ENCODE data around the gene OPRM1. TPM values are rescaled to one million over a fixed set of nuclear protein-coding genes. Genes with fewer than 3 reads are reported as not detected.

The OPRM1 gene
- total RNA-seq, 3 donors from 2014 or later: not detected

GRCh38 chr6:154213782-154214181 is 174.7 kb downstream of the OPRM1 start:
- Histone ChIP-seq H3K9me3 (no peaks in the 10 kb centered on the region), H3K4me3 (no peak overlapping the region), H3K36me3 (no peaks in the 10 kb centered on the region), H3K4me1 (no peaks in the 10 kb centered on the region), H3K27ac (no peak overlapping the region), H3K27me3 (no peaks in the 10 kb centered on the region)
- TF ChIP-seq POLR2A (IDR thresholded peaks at IDR 0.05) (no peak), POLR2AphosphoS5 (IDR thresholded peaks at IDR 0.05) (no peak)
- TF ChIP-seq, protein P1, sequence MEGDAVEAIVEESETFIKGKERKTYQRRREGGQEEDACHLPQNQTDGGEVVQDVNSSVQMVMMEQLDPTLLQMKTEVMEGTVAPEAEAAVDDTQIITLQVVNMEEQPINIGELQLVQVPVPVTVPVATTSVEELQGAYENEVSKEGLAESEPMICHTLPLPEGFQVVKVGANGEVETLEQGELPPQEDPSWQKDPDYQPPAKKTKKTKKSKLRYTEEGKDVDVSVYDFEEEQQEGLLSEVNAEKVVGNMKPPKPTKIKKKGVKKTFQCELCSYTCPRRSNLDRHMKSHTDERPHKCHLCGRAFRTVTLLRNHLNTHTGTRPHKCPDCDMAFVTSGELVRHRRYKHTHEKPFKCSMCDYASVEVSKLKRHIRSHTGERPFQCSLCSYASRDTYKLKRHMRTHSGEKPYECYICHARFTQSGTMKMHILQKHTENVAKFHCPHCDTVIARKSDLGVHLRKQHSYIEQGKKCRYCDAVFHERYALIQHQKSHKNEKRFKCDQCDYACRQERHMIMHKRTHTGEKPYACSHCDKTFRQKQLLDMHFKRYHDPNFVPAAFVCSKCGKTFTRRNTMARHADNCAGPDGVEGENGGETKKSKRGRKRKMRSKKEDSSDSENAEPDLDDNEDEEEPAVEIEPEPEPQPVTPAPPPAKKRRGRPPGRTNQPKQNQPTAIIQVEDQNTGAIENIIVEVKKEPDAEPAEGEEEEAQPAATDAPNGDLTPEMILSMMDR (IDR thresholded peaks at IDR 0.05): no peak
- no peak for DNase-seq (ENCODE audit: low spot score in 2 of 2)
- intact Hi-C loops (cut with DNase I; ENCODE audit: low total_unique reads): no loop called here

DNA sequence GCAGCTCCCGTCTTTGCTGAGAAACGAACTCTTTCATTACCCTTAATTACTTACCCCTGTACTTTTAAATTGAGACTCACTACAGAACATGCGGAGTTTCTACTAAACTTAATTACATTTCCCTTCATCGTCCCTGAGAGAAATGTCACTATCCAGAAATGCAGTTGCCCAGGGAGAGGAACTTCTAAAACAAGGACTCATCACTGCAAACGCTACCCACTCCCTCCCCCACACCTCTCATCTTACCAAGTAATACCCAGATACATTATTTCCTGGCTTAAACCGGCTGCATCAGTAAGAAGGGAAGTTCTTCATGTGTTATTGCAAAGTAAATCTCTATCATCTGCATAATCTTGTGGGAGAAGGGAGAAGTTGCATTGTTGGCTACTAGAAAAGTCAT is 179.3 kb downstream of the OPRM1 start:
- Histone ChIP-seq H3K4me3 (no peak overlapping the region), H3K4me1 (no peaks in the 10 kb centered on the region), H3K36me3 (no peaks in the 10 kb centered on the region), H3K27me3 (no peaks in the 10 kb centered on the region), H3K9me3 (no peaks in the 10 kb centered on the region), H3K27ac (no peak overlapping the region)
- TF ChIP-seq, protein P1 (IDR thresholded peaks at IDR 0.05): no peak
- TF ChIP-seq POLR2A (IDR thresholded peaks at IDR 0.05) (no peak), POLR2AphosphoS5 (IDR thresholded peaks at IDR 0.05) (no peak)
- intact Hi-C loops (cut with DNase I; ENCODE audit: low total_unique reads): no loop called here
- DNase-seq (ENCODE audit: low spot score in 2 of 2): no peak

DNA sequence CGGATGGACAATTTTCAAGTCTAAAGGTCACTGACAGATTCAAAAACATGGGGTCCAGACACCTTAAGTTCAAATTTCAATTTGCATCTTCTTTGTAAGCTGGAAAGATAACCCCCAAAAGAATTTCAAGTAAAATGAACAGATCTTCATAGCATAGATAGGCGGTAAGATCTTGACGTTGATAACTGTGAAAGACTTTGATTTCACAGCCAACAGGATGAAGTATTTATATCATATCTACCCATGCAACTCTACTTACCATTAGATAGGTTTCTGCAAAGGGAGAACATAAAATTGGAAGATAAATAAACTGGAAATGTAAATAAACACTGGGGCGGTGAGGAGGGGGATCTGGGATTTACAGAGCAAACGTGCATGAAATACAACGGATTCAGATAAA is 179.7 kb downstream of the OPRM1 start:
- TF ChIP-seq POLR2AphosphoS5 (IDR thresholded peaks at IDR 0.05) (no peak), POLR2A (IDR thresholded peaks at IDR 0.05) (no peak)
- TF ChIP-seq, protein P1 (IDR thresholded peaks at IDR 0.05): no peak
- Histone ChIP-seq H3K4me1 (no peaks in the 10 kb centered on the region), H3K27me3 (no peaks in the 10 kb centered on the region), H3K4me3 (no peak overlapping the region), H3K9me3 (no peaks in the 10 kb centered on the region), H3K36me3 (no peaks in the 10 kb centered on the region), H3K27ac (no peak overlapping the region)
- intact Hi-C loops (cut with DNase I; ENCODE audit: low total_unique reads): no loop called here
- no peak for DNase-seq (ENCODE audit: low spot score in 2 of 2)

GRCh38 chr6:154219250-154219649 is 180.2 kb downstream of the OPRM1 start:
- Histone ChIP-seq H3K36me3 (no peaks in the 10 kb centered on the region), H3K27me3 (no peaks in the 10 kb centered on the region), H3K27ac (no peak overlapping the region), H3K4me1 (no peaks in the 10 kb centered on the region), H3K4me3 (no peak overlapping the region), H3K9me3 (no peaks in the 10 kb centered on the region)
- intact Hi-C loops (cut with DNase I; ENCODE audit: low total_unique reads): no loop called here
- TF ChIP-seq POLR2AphosphoS5 (IDR thresholded peaks at IDR 0.05): no peak
- TF ChIP-seq, protein P1 (IDR thresholded peaks at IDR 0.05): no peak
- TF ChIP-seq POLR2A (IDR thresholded peaks at IDR 0.05): no peak
- DNase-seq (ENCODE audit: low spot score in 2 of 2): no peak

GRCh38 chr6:154222716-154223115 is 183.7 kb downstream of the OPRM1 start:
- Histone ChIP-seq H3K36me3 (no peaks in the 10 kb centered on the region), H3K4me1 (no peaks in the 10 kb centered on the region), H3K27ac (no peak overlapping the region), H3K4me3 (no peak overlapping the region), H3K9me3 (no peaks in the 10 kb centered on the region), H3K27me3 (no peaks in the 10 kb centered on the region)
- intact Hi-C loops (cut with DNase I; ENCODE audit: low total_unique reads): no loop called here
- TF ChIP-seq POLR2AphosphoS5 (IDR thresholded peaks at IDR 0.05) (no peak), POLR2A (IDR thresholded peaks at IDR 0.05) (no peak)
- TF ChIP-seq, protein P1 (IDR thresholded peaks at IDR 0.05): no peak
- DNase-seq (ENCODE audit: low spot score in 2 of 2): no peak

Measured in breast epithelium (tissue), 4 donors.